ENCODE results near the gene THUMPD2. TPM values are rescaled to one million over a fixed set of nuclear protein-coding genes. Genes with fewer than 3 reads are reported as not detected.

The THUMPD2 gene
- total RNA-seq, 1 donor from 2014 or later: 3.4 TPM

- no peak for DNase-seq (ENCODE audit: low read depth in 2 of 2)
Measured at GRCh38 chr2:39757156-39757555, 21.9 kb downstream of the THUMPD2 start.

- DNase-seq (ENCODE audit: low read depth in 2 of 2): no peak
Measured at GRCh38 chr2:39755466-39755865, 23.6 kb downstream of the THUMPD2 start.

- DNase-seq (ENCODE audit: low read depth in 2 of 2): no peak
Measured at GRCh38 chr2:39743269-39743776, 35.7 kb downstream of the THUMPD2 start.

GRCh38 chr2:39741871-39742270, 37.2 kb downstream of the THUMPD2 start:
- DNase-seq (ENCODE audit: low read depth in 2 of 2): no peak

- DNase-seq (ENCODE audit: low read depth in 2 of 2): no peak
Measured at GRCh38 chr2:39739386-39739785, 39.7 kb downstream of the THUMPD2 start.

GRCh38 chr2:39738936-39739335, 40.1 kb downstream of the THUMPD2 start:
- peak in 1 of 2 donors; percentile 8 for DNase-seq (ENCODE audit: low read depth in 2 of 2)

- DNase-seq (ENCODE audit: low read depth in 2 of 2): peak in 1 of 2 donors; percentile 70
Measured at GRCh38 chr2:39737661-39738060, 41.4 kb downstream of the THUMPD2 start.

- DNase-seq (ENCODE audit: low read depth in 2 of 2): no peak
Measured at GRCh38 chr2:39736640-39737039, 42.4 kb downstream of the THUMPD2 start.

- DNase-seq (ENCODE audit: low read depth in 2 of 2): no peak
Measured at GRCh38 chr2:39735648-39736047, 43.4 kb downstream of the THUMPD2 start.

- no peak for DNase-seq (ENCODE audit: low read depth in 2 of 2)
Measured at GRCh38 chr2:39734445-39734844, 44.6 kb downstream of the THUMPD2 start.

GRCh38 chr2:39733070-39733674, 45.9 kb downstream of the THUMPD2 start:
- no peak for DNase-seq (ENCODE audit: low read depth in 2 of 2)

GRCh38 chr2:39732482-39732881, 46.6 kb downstream of the THUMPD2 start:
- peak in 1 of 2 donors; percentile 7 for DNase-seq (ENCODE audit: low read depth in 2 of 2)

- DNase-seq (ENCODE audit: low read depth in 2 of 2): no peak
Measured at GRCh38 chr2:39731546-39731945, 47.5 kb downstream of the THUMPD2 start.

GRCh38 chr2:39730685-39731302, 48.3 kb downstream of the THUMPD2 start:
- peak; percentile 43 to 57 for DNase-seq (ENCODE audit: low read depth in 2 of 2)

- no peak for DNase-seq (ENCODE audit: low read depth in 2 of 2)
Measured at GRCh38 chr2:39730276-39730675, 48.8 kb downstream of the THUMPD2 start.

- DNase-seq (ENCODE audit: low read depth in 2 of 2): peak; percentile 59 to 60
Measured at GRCh38 chr2:39728941-39729351, 50.1 kb downstream of the THUMPD2 start.

GRCh38 chr2:39728085-39728484, 51.0 kb downstream of the THUMPD2 start:
- DNase-seq (ENCODE audit: low read depth in 2 of 2): peak in 1 of 2 donors; percentile 83

- peak in 1 of 2 donors; percentile 28 for DNase-seq (ENCODE audit: low read depth in 2 of 2)
Measured at GRCh38 chr2:39725401-39725800, 53.7 kb downstream of the THUMPD2 start.

- DNase-seq (ENCODE audit: low read depth in 2 of 2): no peak
Measured at GRCh38 chr2:39724828-39725144, 54.3 kb downstream of the THUMPD2 start.

- no peak for DNase-seq (ENCODE audit: low read depth in 2 of 2)
Measured at GRCh38 chr2:39723946-39724827, 54.9 kb downstream of the THUMPD2 start.

- no peak for DNase-seq (ENCODE audit: low read depth in 2 of 2)
Measured at GRCh38 chr2:39723497-39723896, 55.6 kb downstream of the THUMPD2 start.

- no peak for DNase-seq (ENCODE audit: low read depth in 2 of 2)
Measured at GRCh38 chr2:39720970-39721369, 58.1 kb downstream of the THUMPD2 start.
